H1 (cell line): ENCODE results near the gene KRTAP19-5. TPM values are rescaled to one million over a fixed set of nuclear protein-coding genes. Genes with fewer than 3 reads are reported as not detected.

Source experiments
- EGR1 ChIP-seq: IDR thresholded peaks from 2 replicates; pipeline ENCODE4 v1.6.1; 2011; ENCODE audit warnings: low read depth, low read length, borderline replicate concordance
- KDM4A ChIP-seq: IDR thresholded peaks from one replicate; pipeline ENCODE4 v1.7.1; 2012; ENCODE audit warnings: low read depth, mild to moderate bottlenecking, moderate library complexity, low read length, inconsistent platforms; ENCODE audit not compliant: severe bottlenecking
- MAFK ChIP-seq: IDR thresholded peaks from 2 replicates; pipeline ENCODE4 v1.6.1; 2012; ENCODE audit warnings: low read depth, mild to moderate bottlenecking, improper control_type of control experiment, low read length
- RAD21 ChIP-seq, 2 experiments: IDR thresholded peaks in 1 of 2; conservative IDR thresholded peaks in 1 of 2; 2 replicates each; pipeline ENCODE4 v1.6.1; 2011; ENCODE audit warnings: low read depth in 2 of 2, low read length in 2 of 2, improper control_type of control experiment in 1 of 2, inconsistent platforms in 1 of 2, mild to moderate bottlenecking in 1 of 2, moderate library complexity in 1 of 2
- RFX5 ChIP-seq: IDR thresholded peaks from 2 replicates; pipeline ENCODE4 v1.6.1; 2011; ENCODE audit warnings: low read depth, low read length, improper control_type of control experiment, borderline replicate concordance
- polyA plus RNA-seq, 7 experiments: library from polyadenylated mRNA; depleted of rRNA in 3 of 7; stranded (reverse) in 5 of 7; unstranded in 2 of 7; fragments of >200 nt in 5 of 7; fragments of 200-250 nt in 2 of 7; gene quantifications; 1 replicate in 5 of 7; 2 replicates in 1 of 7; 4 replicates in 1 of 7; pipeline versions ENCODE4 v1.2.1 to v1.2.3, GENCODE V29; 2011 to 2013; ENCODE audit warnings: missing spikeins in 2 of 7, mixed read lengths in 2 of 7
- total RNA-seq: library from RNA; stranded (reverse); fragmentation: NEBNext Ultra II Directional; extraction: Animal tissue kit (Norgen Biotek cat#: 25700); gene quantifications from 2 replicates; pipeline ENCODE4 v1.2.1, GENCODE V29; 2021
- TF ChIP-seq, protein P1 (sequence below): fragments of 300-600 bp; sonication (generic); IDR thresholded peaks from 2 replicates; pipeline ENCODE4 v1.7.1; 2012; ENCODE audit warnings: low read length, moderate library complexity, mild to moderate bottlenecking, inconsistent platforms; ENCODE audit not compliant: insufficient replicate concordance
- TF ChIP-seq, protein P2 (sequence below): IDR thresholded peaks from 2 replicates; pipeline ENCODE4 v1.6.1; 2012; ENCODE audit warnings: inconsistent platforms

KRTAP19-5 gene
- total and polyA plus RNA-seq, 2 of the 8 experiments (the other 6 are each of a cell fraction or from before 2014, with no cell fraction given): not detected

DNA sequence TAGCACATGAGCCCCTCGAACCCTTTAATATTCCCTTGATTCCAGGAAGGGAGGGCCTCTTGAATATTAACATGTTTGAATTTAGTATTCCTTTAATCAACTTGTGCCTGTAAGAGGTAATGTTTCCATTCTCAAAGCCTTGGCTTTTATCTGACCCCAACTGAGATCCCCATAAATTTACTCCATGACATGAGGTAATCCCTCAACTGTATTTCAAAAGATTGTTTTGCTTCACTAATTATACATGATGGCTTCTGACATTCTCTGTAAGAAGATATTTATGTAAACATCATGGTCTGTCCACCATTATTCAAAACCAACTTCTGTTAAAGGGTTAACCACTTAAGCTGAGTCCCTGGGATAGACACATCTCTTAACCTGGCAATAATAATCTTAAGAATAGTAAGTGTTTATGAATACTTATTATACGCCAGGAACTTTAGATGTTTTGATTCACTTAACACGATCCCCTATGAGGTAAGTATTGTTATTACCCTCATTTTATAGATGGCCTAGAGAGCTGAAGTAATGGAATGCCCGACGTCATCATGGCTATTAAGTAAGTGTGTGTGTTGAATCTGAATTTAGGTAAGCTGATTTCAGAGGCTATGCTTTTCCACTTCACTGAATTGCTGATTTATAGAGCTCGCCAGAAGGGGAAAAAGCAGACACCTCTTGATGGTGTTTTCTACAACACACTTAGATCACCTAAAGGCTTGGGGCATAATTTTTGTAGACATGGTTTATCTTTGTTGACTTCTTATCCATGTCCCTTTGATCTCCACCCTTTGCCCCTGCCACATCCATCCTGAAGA, 32.8 kb downstream of the KRTAP19-5 start (continued):
- TF ChIP-seq, protein P1, sequence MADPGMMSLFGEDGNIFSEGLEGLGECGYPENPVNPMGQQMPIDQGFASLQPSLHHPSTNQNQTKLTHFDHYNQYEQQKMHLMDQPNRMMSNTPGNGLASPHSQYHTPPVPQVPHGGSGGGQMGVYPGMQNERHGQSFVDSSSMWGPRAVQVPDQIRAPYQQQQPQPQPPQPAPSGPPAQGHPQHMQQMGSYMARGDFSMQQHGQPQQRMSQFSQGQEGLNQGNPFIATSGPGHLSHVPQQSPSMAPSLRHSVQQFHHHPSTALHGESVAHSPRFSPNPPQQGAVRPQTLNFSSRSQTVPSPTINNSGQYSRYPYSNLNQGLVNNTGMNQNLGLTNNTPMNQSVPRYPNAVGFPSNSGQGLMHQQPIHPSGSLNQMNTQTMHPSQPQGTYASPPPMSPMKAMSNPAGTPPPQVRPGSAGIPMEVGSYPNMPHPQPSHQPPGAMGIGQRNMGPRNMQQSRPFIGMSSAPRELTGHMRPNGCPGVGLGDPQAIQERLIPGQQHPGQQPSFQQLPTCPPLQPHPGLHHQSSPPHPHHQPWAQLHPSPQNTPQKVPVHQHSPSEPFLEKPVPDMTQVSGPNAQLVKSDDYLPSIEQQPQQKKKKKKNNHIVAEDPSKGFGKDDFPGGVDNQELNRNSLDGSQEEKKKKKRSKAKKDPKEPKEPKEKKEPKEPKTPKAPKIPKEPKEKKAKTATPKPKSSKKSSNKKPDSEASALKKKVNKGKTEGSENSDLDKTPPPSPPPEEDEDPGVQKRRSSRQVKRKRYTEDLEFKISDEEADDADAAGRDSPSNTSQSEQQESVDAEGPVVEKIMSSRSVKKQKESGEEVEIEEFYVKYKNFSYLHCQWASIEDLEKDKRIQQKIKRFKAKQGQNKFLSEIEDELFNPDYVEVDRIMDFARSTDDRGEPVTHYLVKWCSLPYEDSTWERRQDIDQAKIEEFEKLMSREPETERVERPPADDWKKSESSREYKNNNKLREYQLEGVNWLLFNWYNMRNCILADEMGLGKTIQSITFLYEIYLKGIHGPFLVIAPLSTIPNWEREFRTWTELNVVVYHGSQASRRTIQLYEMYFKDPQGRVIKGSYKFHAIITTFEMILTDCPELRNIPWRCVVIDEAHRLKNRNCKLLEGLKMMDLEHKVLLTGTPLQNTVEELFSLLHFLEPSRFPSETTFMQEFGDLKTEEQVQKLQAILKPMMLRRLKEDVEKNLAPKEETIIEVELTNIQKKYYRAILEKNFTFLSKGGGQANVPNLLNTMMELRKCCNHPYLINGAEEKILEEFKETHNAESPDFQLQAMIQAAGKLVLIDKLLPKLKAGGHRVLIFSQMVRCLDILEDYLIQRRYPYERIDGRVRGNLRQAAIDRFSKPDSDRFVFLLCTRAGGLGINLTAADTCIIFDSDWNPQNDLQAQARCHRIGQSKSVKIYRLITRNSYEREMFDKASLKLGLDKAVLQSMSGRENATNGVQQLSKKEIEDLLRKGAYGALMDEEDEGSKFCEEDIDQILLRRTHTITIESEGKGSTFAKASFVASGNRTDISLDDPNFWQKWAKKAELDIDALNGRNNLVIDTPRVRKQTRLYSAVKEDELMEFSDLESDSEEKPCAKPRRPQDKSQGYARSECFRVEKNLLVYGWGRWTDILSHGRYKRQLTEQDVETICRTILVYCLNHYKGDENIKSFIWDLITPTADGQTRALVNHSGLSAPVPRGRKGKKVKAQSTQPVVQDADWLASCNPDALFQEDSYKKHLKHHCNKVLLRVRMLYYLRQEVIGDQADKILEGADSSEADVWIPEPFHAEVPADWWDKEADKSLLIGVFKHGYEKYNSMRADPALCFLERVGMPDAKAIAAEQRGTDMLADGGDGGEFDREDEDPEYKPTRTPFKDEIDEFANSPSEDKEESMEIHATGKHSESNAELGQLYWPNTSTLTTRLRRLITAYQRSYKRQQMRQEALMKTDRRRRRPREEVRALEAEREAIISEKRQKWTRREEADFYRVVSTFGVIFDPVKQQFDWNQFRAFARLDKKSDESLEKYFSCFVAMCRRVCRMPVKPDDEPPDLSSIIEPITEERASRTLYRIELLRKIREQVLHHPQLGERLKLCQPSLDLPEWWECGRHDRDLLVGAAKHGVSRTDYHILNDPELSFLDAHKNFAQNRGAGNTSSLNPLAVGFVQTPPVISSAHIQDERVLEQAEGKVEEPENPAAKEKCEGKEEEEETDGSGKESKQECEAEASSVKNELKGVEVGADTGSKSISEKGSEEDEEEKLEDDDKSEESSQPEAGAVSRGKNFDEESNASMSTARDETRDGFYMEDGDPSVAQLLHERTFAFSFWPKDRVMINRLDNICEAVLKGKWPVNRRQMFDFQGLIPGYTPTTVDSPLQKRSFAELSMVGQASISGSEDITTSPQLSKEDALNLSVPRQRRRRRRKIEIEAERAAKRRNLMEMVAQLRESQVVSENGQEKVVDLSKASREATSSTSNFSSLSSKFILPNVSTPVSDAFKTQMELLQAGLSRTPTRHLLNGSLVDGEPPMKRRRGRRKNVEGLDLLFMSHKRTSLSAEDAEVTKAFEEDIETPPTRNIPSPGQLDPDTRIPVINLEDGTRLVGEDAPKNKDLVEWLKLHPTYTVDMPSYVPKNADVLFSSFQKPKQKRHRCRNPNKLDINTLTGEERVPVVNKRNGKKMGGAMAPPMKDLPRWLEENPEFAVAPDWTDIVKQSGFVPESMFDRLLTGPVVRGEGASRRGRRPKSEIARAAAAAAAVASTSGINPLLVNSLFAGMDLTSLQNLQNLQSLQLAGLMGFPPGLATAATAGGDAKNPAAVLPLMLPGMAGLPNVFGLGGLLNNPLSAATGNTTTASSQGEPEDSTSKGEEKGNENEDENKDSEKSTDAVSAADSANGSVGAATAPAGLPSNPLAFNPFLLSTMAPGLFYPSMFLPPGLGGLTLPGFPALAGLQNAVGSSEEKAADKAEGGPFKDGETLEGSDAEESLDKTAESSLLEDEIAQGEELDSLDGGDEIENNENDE: no peak
- TF ChIP-seq RFX5 (no peak), EGR1 (no peak), RAD21 (IDR thresholded peaks at IDR 0.05 in 1 of 2, conservative IDR thresholded peaks at IDR 0.05 in 1 of 2; ENCODE audit: low read depth in 2 of 2, low read length in 2 of 2) (no peak), KDM4A (no peak), MAFK (no peak)
- TF ChIP-seq, protein P2, sequence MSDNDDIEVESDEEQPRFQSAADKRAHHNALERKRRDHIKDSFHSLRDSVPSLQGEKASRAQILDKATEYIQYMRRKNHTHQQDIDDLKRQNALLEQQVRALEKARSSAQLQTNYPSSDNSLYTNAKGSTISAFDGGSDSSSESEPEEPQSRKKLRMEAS: no peak
